ENCODE measurements around the gene HMGN4. TPM values are rescaled to one million over a fixed set of nuclear protein-coding genes. Genes with fewer than 3 reads are reported as not detected.

HMGN4 gene
- total RNA-seq, 1 experiment from 2014 or later: 73.8 TPM

DNA sequence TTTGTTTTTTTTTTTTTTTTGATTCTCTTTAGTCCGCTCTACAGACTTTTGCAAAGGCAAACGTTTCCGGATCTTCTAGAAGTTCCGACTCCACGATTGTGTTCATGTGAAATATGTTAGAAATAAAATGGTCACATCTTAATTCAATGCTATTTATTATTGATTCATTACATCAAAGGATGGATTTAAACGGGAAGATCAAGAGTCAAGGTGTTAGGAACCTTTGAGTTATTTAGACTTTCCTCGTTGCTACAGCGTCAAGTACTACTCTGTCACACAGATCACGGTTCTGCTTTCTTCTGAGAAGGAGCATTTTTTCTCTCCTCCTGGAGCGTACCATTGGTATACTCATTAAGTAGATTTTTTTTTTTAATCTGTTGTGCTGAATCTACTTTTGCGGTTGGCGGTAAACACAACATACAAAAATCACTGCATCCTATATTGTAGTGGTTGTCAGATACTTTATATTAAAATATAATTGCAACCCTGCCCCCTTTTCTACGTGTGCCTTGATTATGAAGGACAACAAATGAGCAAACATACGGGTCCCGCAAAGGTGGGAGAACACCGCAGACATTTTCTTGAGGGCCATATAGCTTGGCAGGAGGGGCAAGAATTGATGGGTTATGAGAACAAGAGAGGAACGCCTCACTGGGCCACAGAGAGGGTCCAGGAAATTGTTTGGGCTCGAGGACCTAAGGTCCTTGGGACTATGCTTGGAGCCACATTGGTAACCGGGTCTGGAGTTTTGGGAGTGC, 17.5 kb downstream of the HMGN4 start:
- BruUV-seq (replicated peaks): no TSS peak
- Histone ChIP-seq H3K4me2 (ENCODE audit: low read length) (no peak overlapping the region), H3K79me2 (ENCODE audit: insufficient read depth, low read length) (no peaks in the 10 kb centered on the region), H3K36me3 (ENCODE audit: control insufficient read depth in 1 of 2, insufficient read depth in 2 of 2, low read length in 2 of 2) (no peaks in the 10 kb centered on the region), H3K4me3 (replicated peaks in 1 of 2; ENCODE audit: low read depth in 1 of 2, low read length in 2 of 2) (no peak overlapping the region), H2AFZ (ENCODE audit: low read depth, low read length, poor library complexity, severe bottlenecking) (no peak overlapping the region), H4K20me1 (ENCODE audit: insufficient read depth) (no peaks in the 10 kb centered on the region), H3K9ac (ENCODE audit: low read length) (no peak overlapping the region), H3K9me2 (ENCODE audit: insufficient read depth) (no peaks in the 10 kb centered on the region), H3K27me3 (ENCODE audit: insufficient read depth, low read length) (no peaks in the 10 kb centered on the region), H3K4me1 (ENCODE audit: control insufficient read depth in 1 of 2, insufficient read depth in 2 of 2, low read length in 2 of 2) (peaks cover 14 to 45% of the 10 kb centered on the region in 2 experiments), H3K9me3 (ENCODE audit: control insufficient read depth in 1 of 2, insufficient read depth in 1 of 2, low read depth in 1 of 2, low read length in 2 of 2) (no peaks in the 10 kb centered on the region), H3K27ac (ENCODE audit: low read depth, low read length) (no peak overlapping the region)
- ChIA-PET RAD21 (ENCODE audit: low non-redundant PET in 1 of 2, low total read pairs in 2 of 2, uncharacterized antibody in 2 of 2, unreplicated experiment in 2 of 2) (no interaction called here), POLR2A (interaction anchor here (0.8 to 1.4 kb wide), 9 partner anchors 12 to 351 kb away, joined by 3 to 7 read pairs (median 4); partner anchors contain the start of gene HMGN4), CTCF (interaction anchor here (0.7 to 1.8 kb wide), 5 partner anchors 17 to 214 kb away, joined by 3 to 11 read pairs (median 5); partner anchors contain the start of gene HMGN4)
- ATAC-seq (no peak), DNase-seq (ENCODE audit: low read depth, low spot score) (no peak)
- TF ChIP-seq JUND (IDR thresholded peaks at IDR 0.05) (no peak), RAD21 (IDR thresholded peaks at IDR 0.05; ENCODE audit: low read depth) (no peak), REST (IDR thresholded peaks at IDR 0.05; ENCODE audit: low read depth) (no peak), EZH2 (IDR thresholded peaks at IDR 0.05) (no peak), SP1 (IDR thresholded peaks at IDR 0.05; ENCODE audit: low read depth) (0 out of 2 replicates have a peak, but pooled peaks have one; percentile 0), EZH2phosphoT487 (IDR thresholded peaks at IDR 0.05; ENCODE audit: borderline replicate concordance) (no peak), ZNF274 (IDR thresholded peaks at IDR 0.05; ENCODE audit: low read depth, low read length) (no peak)
- intact Hi-C loops (cut with micrococcal nuclease): loop anchor here (1.0 to 5.0 kb wide), 2 partner anchors 13 to 223 kb away; no protein-coding TSS in a partner anchor

All from HCT116 (cell line).